Subcutaneous adipose tissue (tissue), 4 donors: ENCODE data around the gene MRPL14. TPM values are rescaled to one million over a fixed set of nuclear protein-coding genes. Genes with fewer than 3 reads are reported as not detected.

ENCODE experiments used
- CTCF ChIP-seq: fragments of 450-650 bp; IDR thresholded peaks from one replicate; pipeline ENCODE4 v1.5.1; 2016; ENCODE audit warnings: low read depth, mild to moderate bottlenecking, control low read depth, antibody characterized with exemption, moderate library complexity
- total RNA-seq, 4 donors: library from RNA; depleted of rRNA; stranded (reverse); fragments of >200 nt; gene quantifications; one replicate each; pipeline ENCODE4 v1.1.0, GENCODE V29; 2016

MRPL14 gene
- total RNA-seq, 4 donors from 2014 or later, result 26.2 to 30.8 (median 27.6) TPM

GRCh38 chr6:44104481-44105021 is 22.7 kb downstream of the MRPL14 start:
- no peak for TF ChIP-seq CTCF

- no peak for TF ChIP-seq CTCF
Observed at GRCh38 chr6:44102527-44102926, 24.7 kb downstream of the MRPL14 start.

GRCh38 chr6:44101832-44102231 is 25.4 kb downstream of the MRPL14 start:
- TF ChIP-seq CTCF, result no peak

GRCh38 chr6:44100088-44100550 is 27.1 kb downstream of the MRPL14 start:
- no peak for TF ChIP-seq CTCF

- TF ChIP-seq CTCF, result no peak
Observed at GRCh38 chr6:44099192-44099591, 28.1 kb downstream of the MRPL14 start.

- no peak for TF ChIP-seq CTCF
Observed at GRCh38 chr6:44097782-44098317, 29.4 kb downstream of the MRPL14 start.

- no peak for TF ChIP-seq CTCF
Observed at GRCh38 chr6:44096612-44097011, 30.6 kb downstream of the MRPL14 start.
